Measurements from ENCODE around the gene ABLIM3. TPM values are rescaled to one million over a fixed set of nuclear protein-coding genes. Genes with fewer than 3 reads are reported as not detected.

ABLIM3 gene
- total and polyA plus RNA-seq, 2 of the 8 experiments (the other 6 are each of a cell fraction or from before 2014, with no cell fraction given): 0.36 to 0.56 TPM

GRCh38 chr5:149099920-149100319 lies 41.4 kb upstream of the ABLIM3 start:
- H2BK20ac ChIP-seq (ENCODE audit: low read length): no peak overlapping the region
- no peak for DNase-seq (ENCODE audit: low read depth in 1 of 2, low spot score in 2 of 2)
- H3K4me2 ChIP-seq (ENCODE audit: insufficient read depth in 1 of 2, low read depth in 2 of 2, low read length in 2 of 2): no peak overlapping the region
- H3K4ac ChIP-seq (replicated peaks; ENCODE audit: insufficient read length, low read depth, low read length): no peak overlapping the region
- H3K36me3 ChIP-seq (ENCODE audit: control insufficient read depth in 2 of 4, insufficient read depth in 4 of 4, low read length in 3 of 4): no peaks in the 10 kb centered on the region
- no peak overlapping the region for H4K91ac ChIP-seq (replicated peaks; ENCODE audit: insufficient read length, low read length)
- H3K27me3 ChIP-seq (replicated peaks in 1 of 4; ENCODE audit: control insufficient read depth in 3 of 4, extremely low read depth in 1 of 4, insufficient read depth in 3 of 4, low read length in 3 of 4): no peaks in the 10 kb centered on the region
- H4K20me1 ChIP-seq (replicated peaks in 1 of 2; ENCODE audit: control insufficient read depth in 1 of 2, insufficient read depth in 2 of 2, low read length in 2 of 2): no peaks in the 10 kb centered on the region
- ChIA-PET POLR2A (ENCODE audit: partially characterized antibody) (no interaction called here), CTCF (ENCODE audit: partially characterized antibody) (interaction anchor here (0.7 to 1.3 kb wide), 4 partner anchors 15 to 165 kb away, joined by 3 to 6 read pairs (median 4); no protein-coding TSS in a partner anchor)
- no peaks in the 10 kb centered on the region for H3K79me1 ChIP-seq (ENCODE audit: low read depth, low read length)
- no peak overlapping the region for H2AK5ac ChIP-seq (ENCODE audit: low read depth, low read length)
- no peak overlapping the region for H3K9ac ChIP-seq (replicated peaks in 1 of 4; ENCODE audit: extremely low read depth in 1 of 4, low read depth in 3 of 4, low read length in 3 of 4)
- no peak overlapping the region for H2BK5ac ChIP-seq (ENCODE audit: low read depth, low read length)
- no peaks in the 10 kb centered on the region for H3K23me2 ChIP-seq (ENCODE audit: low read depth, low read length)
- H3K14ac ChIP-seq (ENCODE audit: insufficient read length): no peak overlapping the region
- no peak overlapping the region for H3K27ac ChIP-seq (ENCODE audit: low read depth, low read length)
- no peak for FAIRE-seq
- H3K4me1 ChIP-seq (replicated peaks in 1 of 4; ENCODE audit: control insufficient read depth in 3 of 4, insufficient read depth in 4 of 4, low read length in 3 of 4): no peaks in the 10 kb centered on the region
- no peaks in the 10 kb centered on the region for H3K79me2 ChIP-seq (ENCODE audit: control insufficient read depth in 1 of 2, insufficient read depth in 2 of 2, low read length in 2 of 2)
- no peak overlapping the region for H4K5ac ChIP-seq (ENCODE audit: insufficient read length, low read depth, low read length)
- H3K4me3 ChIP-seq (ENCODE audit: extremely low read depth in 1 of 4, insufficient read depth in 2 of 4, low read depth in 3 of 4, low read length in 4 of 4): no peak overlapping the region
- H3K9me3 ChIP-seq (ENCODE audit: insufficient read depth in 2 of 2, low read depth in 1 of 2, low read length in 1 of 2): 0 out of 4 replicates have a peak, but pooled peaks cover 0 to 2% of the 10 kb centered on the region in 2 experiments
- H2AFZ ChIP-seq (ENCODE audit: low read length): no peak overlapping the region
- H3K18ac ChIP-seq (ENCODE audit: extremely low read depth, low read length): no peak overlapping the region
- H2BK120ac ChIP-seq (replicated peaks; ENCODE audit: low read depth, low read length): no peak overlapping the region
- H3K56ac ChIP-seq (replicated peaks; ENCODE audit: insufficient read length, low read depth, low read length): no peak overlapping the region
- H3K23ac ChIP-seq (ENCODE audit: insufficient read length): no peak overlapping the region
- H4K8ac ChIP-seq (ENCODE audit: extremely low read depth, insufficient read depth, low read length): no peak overlapping the region
- H2BK15ac ChIP-seq (ENCODE audit: low read length): no peak overlapping the region
- H2BK12ac ChIP-seq (ENCODE audit: low read depth, low read length): no peak overlapping the region
- TF ChIP-seq TAF7 (optimal IDR thresholded peaks at IDR 0.05; ENCODE audit: borderline replicate concordance, low read depth, low read length) (no peak), POLR2AphosphoS5 (IDR thresholded peaks at IDR 0.05; ENCODE audit: low read depth, low read length) (no peak), YY1 (IDR thresholded peaks at IDR 0.05; ENCODE audit: low read depth, low read length) (no peak), SIX5 (IDR thresholded peaks at IDR 0.05; ENCODE audit: low read depth, low read length) (no peak), FOSL1 (IDR thresholded peaks at IDR 0.05; ENCODE audit: insufficient read depth, low read depth, low read length) (no peak), KDM4A (IDR thresholded peaks at IDR 0.05; ENCODE audit: low read depth, low read length, severe bottlenecking) (no peak), CBX8 (IDR thresholded peaks at IDR 0.05; ENCODE audit: borderline replicate concordance, low read depth, low read length) (no peak), GABPA (IDR thresholded peaks at IDR 0.05; ENCODE audit: borderline replicate concordance, insufficient read depth, low read length) (no peak), RBBP5 (IDR thresholded peaks at IDR 0.05; ENCODE audit: borderline replicate concordance, low read depth, low read length) (no peak), ATF3 (IDR thresholded peaks at IDR 0.05; ENCODE audit: insufficient read depth, low read depth, low read length) (no peak), EGR1 (IDR thresholded peaks at IDR 0.05; ENCODE audit: borderline replicate concordance, low read depth, low read length) (no peak), BRCA1 (IDR thresholded peaks at IDR 0.05; ENCODE audit: low read depth, low read length) (no peak), TEAD4 (IDR thresholded peaks at IDR 0.05; ENCODE audit: low read depth, low read length) (no peak), CREB1 (IDR thresholded peaks at IDR 0.05) (no peak), SIN3A (conservative IDR thresholded peaks at IDR 0.05 in 1 of 2, IDR thresholded peaks at IDR 0.05 in 1 of 2; ENCODE audit: low read depth in 1 of 2, low read length in 2 of 2) (no peak), CBX5 (IDR thresholded peaks at IDR 0.05; ENCODE audit: low read depth, low read length) (no peak)
